PFSK-1 (cell line): ENCODE data around the gene ANKH.

Source experiments
- FOXP2 ChIP-seq: optimal IDR thresholded peaks from 2 replicates; pipeline ENCODE3; 2011; ENCODE audit warnings: borderline replicate concordance, control low read depth, inconsistent platforms; ENCODE audit not compliant: insufficient read depth; ENCODE audit errors: extremely low read length, extremely low read depth
- POLR2AphosphoS5 ChIP-seq: IDR thresholded peaks from 2 replicates; pipeline ENCODE4 v1.6.1; 2012; ENCODE audit warnings: low read depth, mild to moderate bottlenecking, control low read depth, low read length, moderate library complexity
- REST ChIP-seq, 2 experiments: IDR thresholded peaks; 2 replicates each; pipeline versions ENCODE4 v1.6.1 to v1.8.0; 2011 to 2012; ENCODE audit warnings: low read depth in 2 of 2, low read length in 2 of 2, control low read depth in 1 of 2, inconsistent platforms in 1 of 2, mild to moderate bottlenecking in 1 of 2, moderate library complexity in 1 of 2; ENCODE audit not compliant: insufficient read depth in 1 of 2
- SIN3A ChIP-seq: IDR thresholded peaks from 2 replicates; pipeline ENCODE4 v1.6.1; 2012; ENCODE audit warnings: mild to moderate bottlenecking, low read length, moderate library complexity, borderline replicate concordance; ENCODE audit not compliant: insufficient read depth
- TAF1 ChIP-seq: IDR thresholded peaks from 2 replicates; pipeline ENCODE4 v1.6.1; 2012; ENCODE audit warnings: low read length, control low read depth, borderline replicate concordance; ENCODE audit not compliant: insufficient read depth

- no peak for TF ChIP-seq SIN3A
- no peak for TF ChIP-seq POLR2AphosphoS5
- TF ChIP-seq REST (IDR thresholded peaks at IDR 0.05; ENCODE audit: insufficient read depth in 1 of 2, low read depth in 2 of 2, low read length in 2 of 2), result no peak
- TF ChIP-seq TAF1, result no peak
- no peak for TF ChIP-seq FOXP2
Measured at GRCh38 chr5:14834062-14834461, 37.5 kb downstream of the ANKH start.
